HEK293 (cell line): ENCODE data around the gene FILIP1L.

Experiments used
- OSR2 ChIP-seq: fragments of 450-650 bp; formaldehyde crosslinking; IDR thresholded peaks from 2 replicates; pipeline ENCODE4 v1.5.1; 2016; ENCODE audit warnings: missing biosample characterization, missing genetic modification characterization
- ZBTB7A ChIP-seq: fragments of 450-650 bp; formaldehyde crosslinking; IDR thresholded peaks from 2 replicates; pipeline ENCODE4 v1.5.1; 2016; ENCODE audit warnings: low read depth, missing biosample characterization, missing genetic modification characterization
- ZNF133 ChIP-seq: fragments of 450-650 bp; formaldehyde crosslinking; IDR thresholded peaks from 2 replicates; pipeline ENCODE4 v1.5.1; 2016; ENCODE audit warnings: missing biosample characterization, missing genetic modification characterization
- ZNF211 ChIP-seq: fragments of 450-650 bp; formaldehyde crosslinking; IDR thresholded peaks from 2 replicates; pipeline ENCODE4 v1.5.1; 2016; ENCODE audit warnings: low read depth, missing biosample characterization, missing genetic modification characterization
- ZNF221 ChIP-seq: fragments of 450-650 bp; formaldehyde crosslinking; IDR thresholded peaks from 2 replicates; pipeline ENCODE4 v1.5.1; 2017; ENCODE audit warnings: missing biosample characterization, missing genetic modification characterization, borderline replicate concordance
- ZNF426 ChIP-seq: fragments of 450-650 bp; formaldehyde crosslinking; IDR thresholded peaks from 2 replicates; pipeline ENCODE4 v1.5.1; 2017; ENCODE audit warnings: missing biosample characterization, missing genetic modification characterization, mild to moderate bottlenecking, inconsistent platforms, moderate library complexity
- ZNF560 ChIP-seq: fragments of 450-650 bp; formaldehyde crosslinking; IDR thresholded peaks from 2 replicates; pipeline ENCODE4 v1.5.1; 2017; ENCODE audit warnings: missing biosample characterization, missing genetic modification characterization, borderline replicate concordance
- ZNF658 ChIP-seq: fragments of 450-650 bp; formaldehyde crosslinking; IDR thresholded peaks from 2 replicates; pipeline ENCODE4; 2016; ENCODE audit warnings: missing biosample characterization, missing genetic modification characterization
- ZNF660 ChIP-seq: fragments of 450-650 bp; IDR thresholded peaks from 2 replicates; pipeline ENCODE4 v1.5.1; 2018; ENCODE audit warnings: missing biosample characterization, mild to moderate bottlenecking, missing genetic modification characterization
- ZNF843 ChIP-seq: fragments of 450-650 bp; formaldehyde crosslinking; IDR thresholded peaks from 2 replicates; pipeline ENCODE4 v1.5.1; 2016; ENCODE audit warnings: missing biosample characterization, missing genetic modification characterization
- TF ChIP-seq, protein P1 (sequence below): fragments of 450-650 bp; formaldehyde crosslinking; IDR thresholded peaks from 2 replicates; pipeline ENCODE4 v1.5.1; 2016; ENCODE audit warnings: missing biosample characterization, missing genetic modification characterization
- TF ChIP-seq, protein P2 (sequence below): fragments of 450-650 bp; formaldehyde crosslinking; IDR thresholded peaks from 2 replicates; pipeline ENCODE4 v1.5.1; 2016; ENCODE audit warnings: missing biosample characterization, missing genetic modification characterization
- TF ChIP-seq, protein P3 (sequence below): fragments of 450-650 bp; formaldehyde crosslinking; IDR thresholded peaks from 2 replicates; pipeline ENCODE4 v1.5.1; 2016; ENCODE audit warnings: missing biosample characterization, missing genetic modification characterization, low read depth

DNA sequence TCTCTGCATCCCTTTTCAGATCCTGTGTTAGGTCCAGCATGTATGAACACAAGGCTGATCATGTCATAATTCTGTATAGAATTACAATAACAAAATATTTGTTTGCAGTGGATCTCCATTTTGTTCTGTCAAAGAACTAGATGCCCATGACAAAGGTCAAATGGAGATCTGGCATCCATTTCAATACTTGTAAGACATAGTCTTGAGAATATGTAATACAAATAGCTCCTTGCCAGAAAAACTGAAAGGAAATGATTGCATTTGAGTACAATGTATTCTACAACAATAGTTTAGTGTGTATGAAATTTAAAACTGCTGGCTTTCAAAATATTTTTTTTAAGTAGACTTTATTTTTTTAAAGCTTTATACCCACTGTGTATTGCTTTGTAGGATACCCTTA lies 195.6 kb downstream of the FILIP1L start:
- no peak for TF ChIP-seq ZBTB7A
- TF ChIP-seq, protein P1, sequence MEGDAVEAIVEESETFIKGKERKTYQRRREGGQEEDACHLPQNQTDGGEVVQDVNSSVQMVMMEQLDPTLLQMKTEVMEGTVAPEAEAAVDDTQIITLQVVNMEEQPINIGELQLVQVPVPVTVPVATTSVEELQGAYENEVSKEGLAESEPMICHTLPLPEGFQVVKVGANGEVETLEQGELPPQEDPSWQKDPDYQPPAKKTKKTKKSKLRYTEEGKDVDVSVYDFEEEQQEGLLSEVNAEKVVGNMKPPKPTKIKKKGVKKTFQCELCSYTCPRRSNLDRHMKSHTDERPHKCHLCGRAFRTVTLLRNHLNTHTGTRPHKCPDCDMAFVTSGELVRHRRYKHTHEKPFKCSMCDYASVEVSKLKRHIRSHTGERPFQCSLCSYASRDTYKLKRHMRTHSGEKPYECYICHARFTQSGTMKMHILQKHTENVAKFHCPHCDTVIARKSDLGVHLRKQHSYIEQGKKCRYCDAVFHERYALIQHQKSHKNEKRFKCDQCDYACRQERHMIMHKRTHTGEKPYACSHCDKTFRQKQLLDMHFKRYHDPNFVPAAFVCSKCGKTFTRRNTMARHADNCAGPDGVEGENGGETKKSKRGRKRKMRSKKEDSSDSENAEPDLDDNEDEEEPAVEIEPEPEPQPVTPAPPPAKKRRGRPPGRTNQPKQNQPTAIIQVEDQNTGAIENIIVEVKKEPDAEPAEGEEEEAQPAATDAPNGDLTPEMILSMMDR: no peak
- TF ChIP-seq ZNF843: no peak
- TF ChIP-seq ZNF133 (tag by site-specific recombination): no peak
- no peak for TF ChIP-seq ZNF211
- no peak for TF ChIP-seq ZNF560 (tag by site-specific recombination)
- TF ChIP-seq, protein P2, sequence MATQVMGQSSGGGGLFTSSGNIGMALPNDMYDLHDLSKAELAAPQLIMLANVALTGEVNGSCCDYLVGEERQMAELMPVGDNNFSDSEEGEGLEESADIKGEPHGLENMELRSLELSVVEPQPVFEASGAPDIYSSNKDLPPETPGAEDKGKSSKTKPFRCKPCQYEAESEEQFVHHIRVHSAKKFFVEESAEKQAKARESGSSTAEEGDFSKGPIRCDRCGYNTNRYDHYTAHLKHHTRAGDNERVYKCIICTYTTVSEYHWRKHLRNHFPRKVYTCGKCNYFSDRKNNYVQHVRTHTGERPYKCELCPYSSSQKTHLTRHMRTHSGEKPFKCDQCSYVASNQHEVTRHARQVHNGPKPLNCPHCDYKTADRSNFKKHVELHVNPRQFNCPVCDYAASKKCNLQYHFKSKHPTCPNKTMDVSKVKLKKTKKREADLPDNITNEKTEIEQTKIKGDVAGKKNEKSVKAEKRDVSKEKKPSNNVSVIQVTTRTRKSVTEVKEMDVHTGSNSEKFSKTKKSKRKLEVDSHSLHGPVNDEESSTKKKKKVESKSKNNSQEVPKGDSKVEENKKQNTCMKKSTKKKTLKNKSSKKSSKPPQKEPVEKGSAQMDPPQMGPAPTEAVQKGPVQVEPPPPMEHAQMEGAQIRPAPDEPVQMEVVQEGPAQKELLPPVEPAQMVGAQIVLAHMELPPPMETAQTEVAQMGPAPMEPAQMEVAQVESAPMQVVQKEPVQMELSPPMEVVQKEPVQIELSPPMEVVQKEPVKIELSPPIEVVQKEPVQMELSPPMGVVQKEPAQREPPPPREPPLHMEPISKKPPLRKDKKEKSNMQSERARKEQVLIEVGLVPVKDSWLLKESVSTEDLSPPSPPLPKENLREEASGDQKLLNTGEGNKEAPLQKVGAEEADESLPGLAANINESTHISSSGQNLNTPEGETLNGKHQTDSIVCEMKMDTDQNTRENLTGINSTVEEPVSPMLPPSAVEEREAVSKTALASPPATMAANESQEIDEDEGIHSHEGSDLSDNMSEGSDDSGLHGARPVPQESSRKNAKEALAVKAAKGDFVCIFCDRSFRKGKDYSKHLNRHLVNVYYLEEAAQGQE (tag by site-specific recombination): no peak
- TF ChIP-seq ZNF221: no peak
- TF ChIP-seq ZNF660 (tag by site-specific recombination): no peak
- no peak for TF ChIP-seq OSR2 (tag by site-specific recombination)
- no peak for TF ChIP-seq ZNF658 (tag by site-specific recombination)
- TF ChIP-seq ZNF426: no peak
- TF ChIP-seq, protein P3, sequence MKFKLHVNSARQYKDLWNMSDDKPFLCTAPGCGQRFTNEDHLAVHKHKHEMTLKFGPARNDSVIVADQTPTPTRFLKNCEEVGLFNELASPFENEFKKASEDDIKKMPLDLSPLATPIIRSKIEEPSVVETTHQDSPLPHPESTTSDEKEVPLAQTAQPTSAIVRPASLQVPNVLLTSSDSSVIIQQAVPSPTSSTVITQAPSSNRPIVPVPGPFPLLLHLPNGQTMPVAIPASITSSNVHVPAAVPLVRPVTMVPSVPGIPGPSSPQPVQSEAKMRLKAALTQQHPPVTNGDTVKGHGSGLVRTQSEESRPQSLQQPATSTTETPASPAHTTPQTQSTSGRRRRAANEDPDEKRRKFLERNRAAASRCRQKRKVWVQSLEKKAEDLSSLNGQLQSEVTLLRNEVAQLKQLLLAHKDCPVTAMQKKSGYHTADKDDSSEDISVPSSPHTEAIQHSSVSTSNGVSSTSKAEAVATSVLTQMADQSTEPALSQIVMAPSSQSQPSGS (tag by site-specific recombination): no peak
